WTC11 (cell line): Measurements from ENCODE around the gene RNF103. TPM values are rescaled to one million over a fixed set of nuclear protein-coding genes. Genes with fewer than 3 reads are reported as not detected.

Source experiments
- ATAC-seq: fragments of 200-7000 bp; cut with Tn5 transposase; 2 replicates; pipeline ENCODE4 v1.10.0; 2021; ENCODE audit warnings: mild to moderate bottlenecking, moderate library complexity
- CTCF ChIA-PET: fragments of 300-600 bp; sonication (Branson Sonifier 250); formaldehyde crosslinking; loops from one replicate; lab custom pipeline; 2021; ENCODE audit warnings: antibody characterized with exemption; lab: Charles Lee
- POLR2A ChIA-PET: fragments of 350-600 bp; sonication (Branson Sonifier 250); formaldehyde crosslinking; loops from one replicate; lab custom pipeline; 2021; ENCODE audit warnings: antibody characterized with exemption; lab: Charles Lee
- DNase-seq: peaks from one replicate; pipeline ENCODE4 v3.0.0; 2021; ENCODE audit warnings: low spot score
- H3K27ac Mint-ChIP-seq: 2 replicates; pipeline ENCODE4 v1.8.0; 2021; ENCODE audit warnings: mixed read lengths
- H3K27me3 Mint-ChIP-seq: 2 replicates; pipeline ENCODE4 v1.8.0; 2021; ENCODE audit warnings: low read depth, mild to moderate bottlenecking, moderate library complexity, mixed read lengths
- H3K36me3 Mint-ChIP-seq: 2 replicates; pipeline ENCODE4 v1.8.0; 2021; ENCODE audit warnings: mixed read lengths
- H3K4me1 Mint-ChIP-seq: 2 replicates; pipeline ENCODE4 v1.8.0; 2022; ENCODE audit warnings: mixed read lengths
- H3K4me3 Mint-ChIP-seq: 2 replicates; pipeline ENCODE4 v1.8.0; 2021; ENCODE audit warnings: mild to moderate bottlenecking, moderate library complexity, mixed read lengths
- H3K9me3 Mint-ChIP-seq: 2 replicates; pipeline ENCODE4 v1.8.0; 2021; ENCODE audit warnings: mixed read lengths
- ATF2 ChIP-seq: sonication (generic); formaldehyde crosslinking; IDR thresholded peaks from 2 replicates; pipeline ENCODE4 v1.8.1; 2022; ENCODE audit warnings: low read depth, missing genetic modification reagents, borderline replicate concordance
- ELF4 ChIP-seq: sonication (generic); formaldehyde crosslinking; IDR thresholded peaks from 2 replicates; pipeline ENCODE4 v1.8.1; 2022; ENCODE audit warnings: low read depth, mild to moderate bottlenecking, moderate library complexity, missing genetic modification reagents
- ERG ChIP-seq: fragments of 250-450 bp; sonication (Bioruptor Pico); IDR thresholded peaks from 2 replicates; pipeline ENCODE4 v1.8.0; 2021; ENCODE audit warnings: mild to moderate bottlenecking
- GRHL2 ChIP-seq: fragments of 250-450 bp; sonication (Bioruptor Pico); IDR thresholded peaks from 2 replicates; pipeline ENCODE4 v1.8.0; 2022; ENCODE audit warnings: mild to moderate bottlenecking, moderate library complexity; ENCODE audit not compliant: insufficient replicate concordance, severe bottlenecking
- JAZF1 ChIP-seq: fragments of 250-450 bp; sonication (Bioruptor Pico); IDR thresholded peaks from 2 replicates; pipeline ENCODE4 v1.9.0; 2021; ENCODE audit warnings: moderate library complexity, mild to moderate bottlenecking, inconsistent platforms
- MAX ChIP-seq: sonication (generic); formaldehyde crosslinking; IDR thresholded peaks from 2 replicates; pipeline ENCODE4 v1.8.0; 2022; ENCODE audit warnings: mild to moderate bottlenecking, missing genetic modification reagents
- NFYB ChIP-seq: sonication (generic); formaldehyde crosslinking; conservative IDR thresholded peaks from 2 replicates; pipeline ENCODE4 v1.8.0; 2022; ENCODE audit warnings: low read depth, missing genetic modification reagents
- PREB ChIP-seq: sonication (generic); formaldehyde crosslinking; IDR thresholded peaks from 2 replicates; pipeline ENCODE4 v1.8.1; 2022; ENCODE audit warnings: mild to moderate bottlenecking, missing genetic modification reagents, moderate library complexity, borderline replicate concordance
- TP53 ChIP-seq: sonication (generic); formaldehyde crosslinking; IDR thresholded peaks from 2 replicates; pipeline ENCODE4 v1.8.1; 2023; ENCODE audit warnings: mild to moderate bottlenecking, missing genetic modification reagents
- ZNF219 ChIP-seq: sonication (generic); formaldehyde crosslinking; IDR thresholded peaks from 2 replicates; pipeline ENCODE4 v1.8.0; 2023; ENCODE audit warnings: missing genetic modification reagents, mild to moderate bottlenecking, borderline replicate concordance
- total RNA-seq: library from RNA; stranded (reverse); gene quantifications from 3 replicates; pipeline ENCODE4 v1.2.3, GENCODE V29; 2021
- TF ChIP-seq, protein P1 (sequence below): sonication (generic); formaldehyde crosslinking; IDR thresholded peaks from 2 replicates; pipeline ENCODE4 v1.8.0; 2023; ENCODE audit warnings: mild to moderate bottlenecking, missing genetic modification reagents
- TF ChIP-seq, protein P2 (sequence below): fragments of 200-600 bp; IDR thresholded peaks from 2 replicates; pipeline ENCODE4 v1.8.0; 2022; ENCODE audit warnings: antibody characterized with exemption
- TF ChIP-seq, protein P3 (sequence below): sonication (generic); formaldehyde crosslinking; IDR thresholded peaks from 2 replicates; pipeline ENCODE4 v1.8.0; 2023; ENCODE audit warnings: missing genetic modification reagents, mild to moderate bottlenecking, borderline replicate concordance
- TF ChIP-seq, protein P4 (sequence below): sonication (generic); formaldehyde crosslinking; IDR thresholded peaks from 2 replicates; pipeline ENCODE4 v1.8.1; 2023; ENCODE audit warnings: mild to moderate bottlenecking, missing genetic modification reagents, borderline replicate concordance

Gene RNF103
- total RNA-seq, 1 experiment from 2014 or later, result 6.8 TPM

DNA sequence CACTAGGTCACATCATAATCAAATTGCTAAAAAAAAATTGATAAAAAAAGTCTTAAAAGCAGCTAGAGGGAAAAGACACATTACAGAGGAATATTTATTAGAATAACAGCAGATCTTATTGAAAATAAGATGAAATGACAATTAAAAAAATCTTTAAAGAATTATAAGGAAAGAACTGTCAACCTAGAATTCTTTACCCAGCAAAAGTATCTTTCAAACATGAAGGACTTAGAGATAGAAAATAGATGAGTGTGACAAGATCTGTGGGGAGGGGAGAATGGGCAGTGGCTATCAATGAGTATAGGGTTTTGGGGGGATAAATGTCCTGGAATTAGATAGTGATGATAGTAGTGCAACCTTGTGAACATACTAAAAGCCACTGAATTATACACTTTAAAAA is 26.5 kb upstream of the RNF103 start:
- Mint-ChIP-seq H3K36me3 (peaks cover 6% of the 10 kb centered on the region), H3K4me1 (no peaks in the 10 kb centered on the region), H3K4me3 (no peak overlapping the region)
- no peak for ATAC-seq
- no peak for DNase-seq
- CTCF ChIA-PET, result no interaction called here
- TF ChIP-seq JAZF1 (CRISPR knock-in tag) (no peak), ERG (no peak), TP53 (CRISPR knock-in tag) (no peak), ZNF219 (CRISPR knock-in tag) (no peak), MAX (CRISPR knock-in tag) (no peak), ATF2 (CRISPR knock-in tag) (no peak), ELF4 (CRISPR knock-in tag) (no peak), GRHL2 (no peak), NFYB (CRISPR knock-in tag) (no peak), PREB (no peak)
- TF ChIP-seq, protein P1, sequence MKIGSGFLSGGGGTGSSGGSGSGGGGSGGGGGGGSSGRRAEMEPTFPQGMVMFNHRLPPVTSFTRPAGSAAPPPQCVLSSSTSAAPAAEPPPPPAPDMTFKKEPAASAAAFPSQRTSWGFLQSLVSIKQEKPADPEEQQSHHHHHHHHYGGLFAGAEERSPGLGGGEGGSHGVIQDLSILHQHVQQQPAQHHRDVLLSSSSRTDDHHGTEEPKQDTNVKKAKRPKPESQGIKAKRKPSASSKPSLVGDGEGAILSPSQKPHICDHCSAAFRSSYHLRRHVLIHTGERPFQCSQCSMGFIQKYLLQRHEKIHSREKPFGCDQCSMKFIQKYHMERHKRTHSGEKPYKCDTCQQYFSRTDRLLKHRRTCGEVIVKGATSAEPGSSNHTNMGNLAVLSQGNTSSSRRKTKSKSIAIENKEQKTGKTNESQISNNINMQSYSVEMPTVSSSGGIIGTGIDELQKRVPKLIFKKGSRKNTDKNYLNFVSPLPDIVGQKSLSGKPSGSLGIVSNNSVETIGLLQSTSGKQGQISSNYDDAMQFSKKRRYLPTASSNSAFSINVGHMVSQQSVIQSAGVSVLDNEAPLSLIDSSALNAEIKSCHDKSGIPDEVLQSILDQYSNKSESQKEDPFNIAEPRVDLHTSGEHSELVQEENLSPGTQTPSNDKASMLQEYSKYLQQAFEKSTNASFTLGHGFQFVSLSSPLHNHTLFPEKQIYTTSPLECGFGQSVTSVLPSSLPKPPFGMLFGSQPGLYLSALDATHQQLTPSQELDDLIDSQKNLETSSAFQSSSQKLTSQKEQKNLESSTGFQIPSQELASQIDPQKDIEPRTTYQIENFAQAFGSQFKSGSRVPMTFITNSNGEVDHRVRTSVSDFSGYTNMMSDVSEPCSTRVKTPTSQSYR (CRISPR knock-in tag), result no peak
- TF ChIP-seq, protein P2, sequence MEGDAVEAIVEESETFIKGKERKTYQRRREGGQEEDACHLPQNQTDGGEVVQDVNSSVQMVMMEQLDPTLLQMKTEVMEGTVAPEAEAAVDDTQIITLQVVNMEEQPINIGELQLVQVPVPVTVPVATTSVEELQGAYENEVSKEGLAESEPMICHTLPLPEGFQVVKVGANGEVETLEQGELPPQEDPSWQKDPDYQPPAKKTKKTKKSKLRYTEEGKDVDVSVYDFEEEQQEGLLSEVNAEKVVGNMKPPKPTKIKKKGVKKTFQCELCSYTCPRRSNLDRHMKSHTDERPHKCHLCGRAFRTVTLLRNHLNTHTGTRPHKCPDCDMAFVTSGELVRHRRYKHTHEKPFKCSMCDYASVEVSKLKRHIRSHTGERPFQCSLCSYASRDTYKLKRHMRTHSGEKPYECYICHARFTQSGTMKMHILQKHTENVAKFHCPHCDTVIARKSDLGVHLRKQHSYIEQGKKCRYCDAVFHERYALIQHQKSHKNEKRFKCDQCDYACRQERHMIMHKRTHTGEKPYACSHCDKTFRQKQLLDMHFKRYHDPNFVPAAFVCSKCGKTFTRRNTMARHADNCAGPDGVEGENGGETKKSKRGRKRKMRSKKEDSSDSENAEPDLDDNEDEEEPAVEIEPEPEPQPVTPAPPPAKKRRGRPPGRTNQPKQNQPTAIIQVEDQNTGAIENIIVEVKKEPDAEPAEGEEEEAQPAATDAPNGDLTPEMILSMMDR, result no peak
- TF ChIP-seq, protein P3, sequence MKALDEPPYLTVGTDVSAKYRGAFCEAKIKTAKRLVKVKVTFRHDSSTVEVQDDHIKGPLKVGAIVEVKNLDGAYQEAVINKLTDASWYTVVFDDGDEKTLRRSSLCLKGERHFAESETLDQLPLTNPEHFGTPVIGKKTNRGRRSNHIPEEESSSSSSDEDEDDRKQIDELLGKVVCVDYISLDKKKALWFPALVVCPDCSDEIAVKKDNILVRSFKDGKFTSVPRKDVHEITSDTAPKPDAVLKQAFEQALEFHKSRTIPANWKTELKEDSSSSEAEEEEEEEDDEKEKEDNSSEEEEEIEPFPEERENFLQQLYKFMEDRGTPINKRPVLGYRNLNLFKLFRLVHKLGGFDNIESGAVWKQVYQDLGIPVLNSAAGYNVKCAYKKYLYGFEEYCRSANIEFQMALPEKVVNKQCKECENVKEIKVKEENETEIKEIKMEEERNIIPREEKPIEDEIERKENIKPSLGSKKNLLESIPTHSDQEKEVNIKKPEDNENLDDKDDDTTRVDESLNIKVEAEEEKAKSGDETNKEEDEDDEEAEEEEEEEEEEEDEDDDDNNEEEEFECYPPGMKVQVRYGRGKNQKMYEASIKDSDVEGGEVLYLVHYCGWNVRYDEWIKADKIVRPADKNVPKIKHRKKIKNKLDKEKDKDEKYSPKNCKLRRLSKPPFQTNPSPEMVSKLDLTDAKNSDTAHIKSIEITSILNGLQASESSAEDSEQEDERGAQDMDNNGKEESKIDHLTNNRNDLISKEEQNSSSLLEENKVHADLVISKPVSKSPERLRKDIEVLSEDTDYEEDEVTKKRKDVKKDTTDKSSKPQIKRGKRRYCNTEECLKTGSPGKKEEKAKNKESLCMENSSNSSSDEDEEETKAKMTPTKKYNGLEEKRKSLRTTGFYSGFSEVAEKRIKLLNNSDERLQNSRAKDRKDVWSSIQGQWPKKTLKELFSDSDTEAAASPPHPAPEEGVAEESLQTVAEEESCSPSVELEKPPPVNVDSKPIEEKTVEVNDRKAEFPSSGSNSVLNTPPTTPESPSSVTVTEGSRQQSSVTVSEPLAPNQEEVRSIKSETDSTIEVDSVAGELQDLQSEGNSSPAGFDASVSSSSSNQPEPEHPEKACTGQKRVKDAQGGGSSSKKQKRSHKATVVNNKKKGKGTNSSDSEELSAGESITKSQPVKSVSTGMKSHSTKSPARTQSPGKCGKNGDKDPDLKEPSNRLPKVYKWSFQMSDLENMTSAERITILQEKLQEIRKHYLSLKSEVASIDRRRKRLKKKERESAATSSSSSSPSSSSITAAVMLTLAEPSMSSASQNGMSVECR, result no peak
- TF ChIP-seq, protein P4, sequence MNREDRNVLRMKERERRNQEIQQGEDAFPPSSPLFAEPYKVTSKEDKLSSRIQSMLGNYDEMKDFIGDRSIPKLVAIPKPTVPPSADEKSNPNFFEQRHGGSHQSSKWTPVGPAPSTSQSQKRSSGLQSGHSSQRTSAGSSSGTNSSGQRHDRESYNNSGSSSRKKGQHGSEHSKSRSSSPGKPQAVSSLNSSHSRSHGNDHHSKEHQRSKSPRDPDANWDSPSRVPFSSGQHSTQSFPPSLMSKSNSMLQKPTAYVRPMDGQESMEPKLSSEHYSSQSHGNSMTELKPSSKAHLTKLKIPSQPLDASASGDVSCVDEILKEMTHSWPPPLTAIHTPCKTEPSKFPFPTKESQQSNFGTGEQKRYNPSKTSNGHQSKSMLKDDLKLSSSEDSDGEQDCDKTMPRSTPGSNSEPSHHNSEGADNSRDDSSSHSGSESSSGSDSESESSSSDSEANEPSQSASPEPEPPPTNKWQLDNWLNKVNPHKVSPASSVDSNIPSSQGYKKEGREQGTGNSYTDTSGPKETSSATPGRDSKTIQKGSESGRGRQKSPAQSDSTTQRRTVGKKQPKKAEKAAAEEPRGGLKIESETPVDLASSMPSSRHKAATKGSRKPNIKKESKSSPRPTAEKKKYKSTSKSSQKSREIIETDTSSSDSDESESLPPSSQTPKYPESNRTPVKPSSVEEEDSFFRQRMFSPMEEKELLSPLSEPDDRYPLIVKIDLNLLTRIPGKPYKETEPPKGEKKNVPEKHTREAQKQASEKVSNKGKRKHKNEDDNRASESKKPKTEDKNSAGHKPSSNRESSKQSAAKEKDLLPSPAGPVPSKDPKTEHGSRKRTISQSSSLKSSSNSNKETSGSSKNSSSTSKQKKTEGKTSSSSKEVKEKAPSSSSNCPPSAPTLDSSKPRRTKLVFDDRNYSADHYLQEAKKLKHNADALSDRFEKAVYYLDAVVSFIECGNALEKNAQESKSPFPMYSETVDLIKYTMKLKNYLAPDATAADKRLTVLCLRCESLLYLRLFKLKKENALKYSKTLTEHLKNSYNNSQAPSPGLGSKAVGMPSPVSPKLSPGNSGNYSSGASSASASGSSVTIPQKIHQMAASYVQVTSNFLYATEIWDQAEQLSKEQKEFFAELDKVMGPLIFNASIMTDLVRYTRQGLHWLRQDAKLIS, result no peak
- TF ChIP-seq, all 79 proteins: peak for 0
- Mint-ChIP-seq H3K27ac (no peak overlapping the region), H3K9me3 (peaks cover 33% of the 10 kb centered on the region), H3K27me3 (no peaks in the 10 kb centered on the region)
- POLR2A ChIA-PET, result no interaction called here
